Measurements from ENCODE around the gene GAGE12F. TPM values are rescaled to one million over a fixed set of nuclear protein-coding genes. Genes with fewer than 3 reads are reported as not detected.
"Not testable (repeated sequence)": the region's sequence is repeated elsewhere in the genome, so short reads cannot be mapped to it uniquely, and the experiment has no call there.

GAGE12F gene, protein sequence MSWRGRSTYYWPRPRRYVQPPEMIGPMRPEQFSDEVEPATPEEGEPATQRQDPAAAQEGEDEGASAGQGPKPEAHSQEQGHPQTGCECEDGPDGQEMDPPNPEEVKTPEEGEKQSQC
- not detected in 2 replicates for total RNA-seq

DNA sequence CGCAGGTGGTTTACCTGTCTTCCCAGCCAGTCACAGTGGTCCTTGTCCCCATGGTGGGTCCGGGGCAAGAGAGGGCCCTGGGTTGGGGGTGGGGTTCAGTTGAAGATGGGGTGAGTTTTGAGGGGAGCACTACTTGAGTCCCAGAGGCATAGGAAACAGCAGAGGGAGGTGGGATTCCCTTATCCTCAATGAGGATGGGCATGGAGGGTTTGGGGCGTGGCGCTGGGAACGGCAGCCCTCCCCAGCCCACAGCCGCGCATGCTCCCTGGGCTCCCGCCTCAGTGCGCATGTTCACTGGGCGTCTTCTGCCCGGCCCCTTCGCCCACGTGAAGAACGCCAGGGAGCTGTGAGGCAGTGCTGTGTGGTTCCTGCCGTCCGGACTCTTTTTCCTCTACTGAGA lies at the start of gene GAGE12F:
GAGE12F (plus strand) TSS at position 301 of the 400 bp plus-strand sequence. CDS start 1,155 bp downstream, outside the sequence.
- intact Hi-C loops (cut with micrococcal nuclease); H3K27me3 Mint-ChIP-seq; H3K27ac Mint-ChIP-seq; H3K4me1 Mint-ChIP-seq; H3K4me3 Mint-ChIP-seq; DNase-seq; H3K36me3 Mint-ChIP-seq (ENCODE audit: low read depth); H3K9me3 Mint-ChIP-seq: not testable (repeated sequence)

DNA sequence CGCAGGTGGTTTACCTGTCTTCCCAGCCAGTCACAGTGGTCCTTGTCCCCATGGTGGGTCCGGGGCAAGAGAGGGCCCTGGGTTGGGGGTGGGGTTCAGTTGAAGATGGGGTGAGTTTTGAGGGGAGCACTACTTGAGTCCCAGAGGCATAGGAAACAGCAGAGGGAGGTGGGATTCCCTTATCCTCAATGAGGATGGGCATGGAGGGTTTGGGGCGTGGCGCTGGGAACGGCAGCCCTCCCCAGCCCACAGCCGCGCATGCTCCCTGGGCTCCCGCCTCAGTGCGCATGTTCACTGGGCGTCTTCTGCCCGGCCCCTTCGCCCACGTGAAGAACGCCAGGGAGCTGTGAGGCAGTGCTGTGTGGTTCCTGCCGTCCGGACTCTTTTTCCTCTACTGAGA lies 28.8 kb upstream of the GAGE12F start, which contains the start of gene GAGE12C:
GAGE12C (plus strand) TSS at position 301 of the 400 bp plus-strand sequence. CDS start 1,155 bp downstream, outside the sequence.
- H3K9me3 Mint-ChIP-seq; intact Hi-C loops (cut with micrococcal nuclease); H3K4me1 Mint-ChIP-seq; DNase-seq; H3K27ac Mint-ChIP-seq; H3K4me3 Mint-ChIP-seq; H3K27me3 Mint-ChIP-seq; H3K36me3 Mint-ChIP-seq (ENCODE audit: low read depth): not testable (repeated sequence)

DNA sequence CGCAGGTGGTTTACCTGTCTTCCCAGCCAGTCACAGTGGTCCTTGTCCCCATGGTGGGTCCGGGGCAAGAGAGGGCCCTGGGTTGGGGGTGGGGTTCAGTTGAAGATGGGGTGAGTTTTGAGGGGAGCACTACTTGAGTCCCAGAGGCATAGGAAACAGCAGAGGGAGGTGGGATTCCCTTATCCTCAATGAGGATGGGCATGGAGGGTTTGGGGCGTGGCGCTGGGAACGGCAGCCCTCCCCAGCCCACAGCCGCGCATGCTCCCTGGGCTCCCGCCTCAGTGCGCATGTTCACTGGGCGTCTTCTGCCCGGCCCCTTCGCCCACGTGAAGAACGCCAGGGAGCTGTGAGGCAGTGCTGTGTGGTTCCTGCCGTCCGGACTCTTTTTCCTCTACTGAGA lies 19.2 kb upstream of the GAGE12F start, which contains the start of gene GAGE12D:
GAGE12D (plus strand) TSS at position 301 of the 400 bp plus-strand sequence. CDS start 1,155 bp downstream, outside the sequence.
- H3K27ac Mint-ChIP-seq; DNase-seq; H3K4me1 Mint-ChIP-seq; H3K27me3 Mint-ChIP-seq; H3K9me3 Mint-ChIP-seq; H3K36me3 Mint-ChIP-seq (ENCODE audit: low read depth); intact Hi-C loops (cut with micrococcal nuclease); H3K4me3 Mint-ChIP-seq: not testable (repeated sequence)

DNA sequence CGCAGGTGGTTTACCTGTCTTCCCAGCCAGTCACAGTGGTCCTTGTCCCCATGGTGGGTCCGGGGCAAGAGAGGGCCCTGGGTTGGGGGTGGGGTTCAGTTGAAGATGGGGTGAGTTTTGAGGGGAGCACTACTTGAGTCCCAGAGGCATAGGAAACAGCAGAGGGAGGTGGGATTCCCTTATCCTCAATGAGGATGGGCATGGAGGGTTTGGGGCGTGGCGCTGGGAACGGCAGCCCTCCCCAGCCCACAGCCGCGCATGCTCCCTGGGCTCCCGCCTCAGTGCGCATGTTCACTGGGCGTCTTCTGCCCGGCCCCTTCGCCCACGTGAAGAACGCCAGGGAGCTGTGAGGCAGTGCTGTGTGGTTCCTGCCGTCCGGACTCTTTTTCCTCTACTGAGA lies 9.7 kb upstream of the GAGE12F start, which contains the start of gene GAGE12E:
GAGE12E (plus strand) TSS at position 301 of the 400 bp plus-strand sequence. CDS start 1,155 bp downstream, outside the sequence.
- H3K36me3 Mint-ChIP-seq (ENCODE audit: low read depth); H3K9me3 Mint-ChIP-seq; H3K4me3 Mint-ChIP-seq; H3K27ac Mint-ChIP-seq; intact Hi-C loops (cut with micrococcal nuclease); DNase-seq; H3K27me3 Mint-ChIP-seq; H3K4me1 Mint-ChIP-seq: not testable (repeated sequence)

DNA sequence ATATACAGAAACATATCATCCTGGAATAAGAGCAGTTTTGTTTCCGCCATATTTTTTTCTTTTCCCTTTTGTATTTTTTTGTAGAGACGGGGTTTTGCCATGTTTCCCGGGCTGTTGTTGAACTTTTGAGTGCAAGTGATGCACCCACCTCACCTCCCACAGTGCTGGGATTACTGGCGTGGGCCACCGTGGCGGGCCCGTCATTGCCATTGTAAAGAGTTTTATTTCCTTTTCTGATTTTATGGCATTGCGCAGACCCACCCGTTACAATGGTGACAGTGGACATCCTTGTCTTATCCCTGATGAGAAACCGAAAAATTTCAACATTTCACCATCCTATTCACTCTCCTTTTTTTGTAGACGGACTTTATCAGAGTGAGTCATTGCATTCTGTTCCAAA lies 8.1 kb downstream of the GAGE12F start:
- DNase-seq; H3K27ac Mint-ChIP-seq; intact Hi-C loops (cut with micrococcal nuclease); H3K27me3 Mint-ChIP-seq; H3K36me3 Mint-ChIP-seq (ENCODE audit: low read depth); H3K9me3 Mint-ChIP-seq; H3K4me3 Mint-ChIP-seq; H3K4me1 Mint-ChIP-seq: not testable (repeated sequence)

DNA sequence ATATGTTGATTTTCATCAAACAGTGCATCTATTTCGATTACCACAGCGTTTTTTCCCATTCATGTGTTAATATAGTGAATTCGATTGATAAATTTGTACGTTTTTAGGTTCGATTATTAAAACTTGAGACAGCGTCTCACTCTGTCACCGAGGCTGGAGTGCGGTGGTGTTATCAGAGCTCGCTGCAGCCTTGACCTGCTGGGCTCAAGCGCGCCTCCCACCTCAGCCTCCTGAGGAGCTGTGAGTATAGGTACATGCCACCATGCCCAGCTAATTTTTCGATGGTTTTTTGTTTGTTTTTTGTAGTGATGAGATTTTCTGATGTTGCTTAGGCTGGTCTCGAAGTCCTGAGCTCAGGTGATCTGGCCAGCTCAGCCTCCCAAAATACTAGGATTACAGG lies 8.5 kb downstream of the GAGE12F start:
- H3K27me3 Mint-ChIP-seq; H3K4me3 Mint-ChIP-seq; intact Hi-C loops (cut with micrococcal nuclease); H3K36me3 Mint-ChIP-seq (ENCODE audit: low read depth); H3K4me1 Mint-ChIP-seq; H3K9me3 Mint-ChIP-seq; DNase-seq; H3K27ac Mint-ChIP-seq: not testable (repeated sequence)

DNA sequence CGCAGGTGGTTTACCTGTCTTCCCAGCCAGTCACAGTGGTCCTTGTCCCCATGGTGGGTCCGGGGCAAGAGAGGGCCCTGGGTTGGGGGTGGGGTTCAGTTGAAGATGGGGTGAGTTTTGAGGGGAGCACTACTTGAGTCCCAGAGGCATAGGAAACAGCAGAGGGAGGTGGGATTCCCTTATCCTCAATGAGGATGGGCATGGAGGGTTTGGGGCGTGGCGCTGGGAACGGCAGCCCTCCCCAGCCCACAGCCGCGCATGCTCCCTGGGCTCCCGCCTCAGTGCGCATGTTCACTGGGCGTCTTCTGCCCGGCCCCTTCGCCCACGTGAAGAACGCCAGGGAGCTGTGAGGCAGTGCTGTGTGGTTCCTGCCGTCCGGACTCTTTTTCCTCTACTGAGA lies 9.5 kb downstream of the GAGE12F start, which contains the start of gene GAGE12G:
GAGE12G (plus strand) TSS at position 301 of the 400 bp plus-strand sequence. CDS start 1,155 bp downstream, outside the sequence.
- H3K4me3 Mint-ChIP-seq; H3K36me3 Mint-ChIP-seq (ENCODE audit: low read depth); DNase-seq; H3K4me1 Mint-ChIP-seq; intact Hi-C loops (cut with micrococcal nuclease); H3K27me3 Mint-ChIP-seq; H3K9me3 Mint-ChIP-seq; H3K27ac Mint-ChIP-seq: not testable (repeated sequence)

DNA sequence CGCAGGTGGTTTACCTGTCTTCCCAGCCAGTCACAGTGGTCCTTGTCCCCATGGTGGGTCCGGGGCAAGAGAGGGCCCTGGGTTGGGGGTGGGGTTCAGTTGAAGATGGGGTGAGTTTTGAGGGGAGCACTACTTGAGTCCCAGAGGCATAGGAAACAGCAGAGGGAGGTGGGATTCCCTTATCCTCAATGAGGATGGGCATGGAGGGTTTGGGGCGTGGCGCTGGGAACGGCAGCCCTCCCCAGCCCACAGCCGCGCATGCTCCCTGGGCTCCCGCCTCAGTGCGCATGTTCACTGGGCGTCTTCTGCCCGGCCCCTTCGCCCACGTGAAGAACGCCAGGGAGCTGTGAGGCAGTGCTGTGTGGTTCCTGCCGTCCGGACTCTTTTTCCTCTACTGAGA lies 19.0 kb downstream of the GAGE12F start, which contains the start of gene GAGE12H:
GAGE12H (plus strand) TSS at position 301 of the 400 bp plus-strand sequence. CDS start 1,155 bp downstream, outside the sequence.
- not testable (repeated sequence) for H3K27me3 Mint-ChIP-seq, H3K27ac Mint-ChIP-seq, H3K9me3 Mint-ChIP-seq

DNA sequence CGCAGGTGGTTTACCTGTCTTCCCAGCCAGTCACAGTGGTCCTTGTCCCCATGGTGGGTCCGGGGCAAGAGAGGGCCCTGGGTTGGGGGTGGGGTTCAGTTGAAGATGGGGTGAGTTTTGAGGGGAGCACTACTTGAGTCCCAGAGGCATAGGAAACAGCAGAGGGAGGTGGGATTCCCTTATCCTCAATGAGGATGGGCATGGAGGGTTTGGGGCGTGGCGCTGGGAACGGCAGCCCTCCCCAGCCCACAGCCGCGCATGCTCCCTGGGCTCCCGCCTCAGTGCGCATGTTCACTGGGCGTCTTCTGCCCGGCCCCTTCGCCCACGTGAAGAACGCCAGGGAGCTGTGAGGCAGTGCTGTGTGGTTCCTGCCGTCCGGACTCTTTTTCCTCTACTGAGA lies 28.6 kb downstream of the GAGE12F start, which contains the start of gene GAGE2A:
GAGE2A (plus strand) TSS at position 301 of the 400 bp plus-strand sequence. CDS start 1,155 bp downstream, outside the sequence.
- H3K27ac Mint-ChIP-seq; H3K4me1 Mint-ChIP-seq; H3K27me3 Mint-ChIP-seq; H3K9me3 Mint-ChIP-seq; H3K4me3 Mint-ChIP-seq; H3K36me3 Mint-ChIP-seq (ENCODE audit: low read depth); intact Hi-C loops (cut with micrococcal nuclease); DNase-seq: not testable (repeated sequence)

More for the DNA sequence above, 19.0 kb downstream of the GAGE12F start, which contains the start of gene GAGE12H:
- intact Hi-C loops (cut with micrococcal nuclease); H3K36me3 Mint-ChIP-seq (ENCODE audit: low read depth); DNase-seq; H3K4me3 Mint-ChIP-seq; H3K4me1 Mint-ChIP-seq: not testable (repeated sequence)

DNA sequence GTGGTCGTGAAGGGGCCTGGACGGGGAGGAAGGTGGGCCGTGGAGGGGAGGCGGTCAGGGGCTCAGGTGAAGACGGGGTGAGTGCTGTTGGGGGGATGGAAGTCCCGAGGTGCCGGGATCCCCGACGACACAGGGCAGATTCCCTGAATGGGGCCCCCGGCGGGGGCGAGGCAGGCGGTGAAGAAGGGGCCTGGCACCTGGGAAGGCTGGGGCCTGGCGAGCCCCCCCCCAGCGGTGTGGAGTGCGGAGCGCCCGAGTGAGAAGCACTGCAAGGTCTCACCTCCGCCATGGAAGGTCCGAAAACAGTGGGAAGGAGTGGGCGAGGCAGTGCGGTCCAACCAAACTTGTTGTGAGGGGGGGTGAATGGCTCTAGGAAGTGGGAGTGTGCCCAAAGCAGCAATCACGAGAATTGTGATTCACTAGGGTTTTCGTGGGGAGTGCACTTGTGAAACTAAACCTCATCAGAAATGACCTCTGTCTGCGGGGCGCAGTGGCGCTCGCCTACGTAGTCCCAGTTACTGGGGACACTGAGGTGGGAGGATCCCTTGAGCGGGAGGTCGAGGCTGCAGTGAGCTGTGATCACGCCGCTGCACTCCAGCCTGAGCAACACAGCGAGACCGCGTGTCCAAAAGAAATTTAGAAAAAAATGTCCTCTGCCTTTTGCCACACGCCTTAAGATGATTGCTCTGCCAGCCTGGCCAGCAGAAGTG lies 29.3 kb downstream of the GAGE12F start:
- H3K27ac Mint-ChIP-seq; H3K4me3 Mint-ChIP-seq; DNase-seq; H3K4me1 Mint-ChIP-seq; H3K27me3 Mint-ChIP-seq; intact Hi-C loops (cut with micrococcal nuclease); H3K9me3 Mint-ChIP-seq; H3K36me3 Mint-ChIP-seq (ENCODE audit: low read depth): not testable (repeated sequence)

DNA sequence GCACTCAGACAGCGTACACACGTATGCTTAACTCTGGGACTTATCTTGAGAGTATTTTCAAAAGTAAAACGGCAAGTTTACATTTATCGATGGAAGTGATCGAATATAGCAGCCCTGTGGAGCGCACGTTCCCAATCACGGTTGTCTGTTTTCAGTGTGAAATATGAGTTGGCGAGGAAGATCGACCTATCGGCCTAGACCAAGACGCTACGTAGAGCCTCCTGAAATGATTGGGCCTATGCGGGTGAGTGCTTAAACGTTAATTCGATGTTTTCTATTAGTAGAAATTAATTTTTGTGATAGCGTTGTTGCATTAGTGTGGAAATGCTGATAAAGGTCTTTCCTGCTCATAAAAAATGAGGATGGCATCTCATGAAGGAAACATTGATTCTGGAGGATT lies 29.8 kb downstream of the GAGE12F start:
- H3K27ac Mint-ChIP-seq, H3K9me3 Mint-ChIP-seq: not testable (repeated sequence)
- peak; percentile 54 for DNase-seq

DNA sequence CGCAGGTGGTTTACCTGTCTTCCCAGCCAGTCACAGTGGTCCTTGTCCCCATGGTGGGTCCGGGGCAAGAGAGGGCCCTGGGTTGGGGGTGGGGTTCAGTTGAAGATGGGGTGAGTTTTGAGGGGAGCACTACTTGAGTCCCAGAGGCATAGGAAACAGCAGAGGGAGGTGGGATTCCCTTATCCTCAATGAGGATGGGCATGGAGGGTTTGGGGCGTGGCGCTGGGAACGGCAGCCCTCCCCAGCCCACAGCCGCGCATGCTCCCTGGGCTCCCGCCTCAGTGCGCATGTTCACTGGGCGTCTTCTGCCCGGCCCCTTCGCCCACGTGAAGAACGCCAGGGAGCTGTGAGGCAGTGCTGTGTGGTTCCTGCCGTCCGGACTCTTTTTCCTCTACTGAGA lies 38.1 kb downstream of the GAGE12F start, which contains the start of gene GAGE1:
GAGE1 (plus strand) TSS at position 301 of the 400 bp plus-strand sequence. CDS start 1,155 bp downstream, outside the sequence.
- H3K27me3 Mint-ChIP-seq; H3K4me3 Mint-ChIP-seq; DNase-seq; H3K4me1 Mint-ChIP-seq; H3K27ac Mint-ChIP-seq; H3K36me3 Mint-ChIP-seq (ENCODE audit: low read depth); intact Hi-C loops (cut with micrococcal nuclease); H3K9me3 Mint-ChIP-seq: not testable (repeated sequence)

More for the DNA sequence above, 29.8 kb downstream of the GAGE12F start:
- H3K4me3 Mint-ChIP-seq; intact Hi-C loops (cut with micrococcal nuclease); H3K27me3 Mint-ChIP-seq; H3K36me3 Mint-ChIP-seq (ENCODE audit: low read depth); H3K4me1 Mint-ChIP-seq: not testable (repeated sequence)

DNA sequence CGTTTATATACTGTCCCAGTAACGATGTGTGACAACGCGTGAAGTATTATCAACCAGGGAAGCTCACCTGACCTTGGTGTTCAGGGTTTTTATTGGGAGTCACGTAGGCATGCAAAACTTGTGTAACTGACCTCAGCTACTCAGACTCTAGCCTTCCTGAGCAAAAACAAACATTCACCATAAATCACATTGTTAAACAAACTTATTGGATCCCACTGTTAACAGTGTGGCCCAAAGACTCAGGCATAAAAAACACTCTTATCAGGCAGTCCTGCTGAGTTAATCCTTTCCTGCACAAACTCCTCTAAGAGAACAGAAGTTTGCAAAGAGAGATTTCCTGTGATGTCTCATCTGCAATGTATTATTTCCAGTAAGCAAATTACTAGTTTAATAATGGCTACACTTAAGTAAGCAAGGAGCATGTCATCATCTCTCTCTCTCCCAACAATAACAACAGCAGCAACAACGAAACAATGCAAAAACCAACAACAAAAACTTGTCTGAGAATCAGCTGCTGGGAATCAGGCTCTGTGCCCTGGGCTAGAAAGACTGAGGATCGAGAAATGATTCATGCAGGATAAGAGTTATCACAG lies 50.2 kb downstream of the GAGE12F start:
- Mint-ChIP-seq H3K27ac (no peak overlapping the region), H3K27me3 (peaks cover 2% of the 10 kb centered on the region), H3K4me3 (no peak overlapping the region), H3K9me3 (no peaks in the 10 kb centered on the region), H3K4me1 (no peaks in the 10 kb centered on the region), H3K36me3 (ENCODE audit: low read depth) (no peaks in the 10 kb centered on the region)
- intact Hi-C loops (cut with micrococcal nuclease): no loop called here
- no peak for DNase-seq
